ENCODE data around the gene C1QTNF8. TPM values are rescaled to one million over a fixed set of nuclear protein-coding genes. Genes with fewer than 3 reads are reported as not detected.

The C1QTNF8 gene
- total RNA-seq, 4 donors from 2014 or later: not detected

DNA sequence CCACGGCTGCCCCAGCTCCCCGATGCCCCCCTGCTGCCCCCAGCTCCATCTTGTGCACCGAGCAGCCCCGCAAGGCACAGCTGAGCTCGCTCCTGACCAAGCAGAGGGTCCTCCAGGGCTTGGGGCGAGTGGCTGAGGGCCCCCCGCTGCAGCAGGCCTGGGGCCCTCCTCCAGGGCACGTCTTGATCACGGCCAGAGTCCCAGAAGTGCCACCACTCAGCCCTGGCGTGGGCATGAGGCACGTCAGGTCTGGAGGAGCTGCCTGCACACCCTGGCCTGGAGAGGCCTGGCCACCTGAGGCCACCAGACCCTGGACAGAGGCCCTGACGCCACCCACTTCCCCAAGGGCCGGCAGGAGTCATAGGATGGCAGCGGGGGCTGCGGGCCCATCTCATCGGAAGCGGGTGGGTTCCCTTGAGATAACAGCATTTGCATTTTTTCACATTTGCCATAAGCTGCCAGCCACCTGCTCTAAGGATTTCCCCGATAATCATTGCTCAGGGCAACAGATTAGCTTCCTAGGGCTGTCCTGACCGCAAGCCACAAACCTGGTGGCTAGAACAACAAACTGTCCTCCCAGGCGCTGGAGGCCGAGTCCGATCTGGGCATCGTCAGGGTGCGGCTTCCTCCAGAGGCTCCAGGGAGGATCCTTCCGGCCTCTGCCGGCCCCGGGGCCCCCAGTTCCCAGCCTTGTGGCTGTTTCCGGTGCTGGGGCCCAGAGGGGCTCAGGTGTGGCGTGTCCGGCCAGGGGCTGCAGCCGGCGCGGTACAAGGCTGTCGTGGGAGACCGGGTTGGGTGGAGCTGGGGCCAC lies 23.9 kb upstream of the C1QTNF8 start:
- TF ChIP-seq CTCF (IDR thresholded peaks at IDR 0.05) (no peak), POLR2A (IDR thresholded peaks at IDR 0.05) (no peak)
- Histone ChIP-seq H3K27ac (no peak overlapping the region), H3K9me3 (no peaks in the 10 kb centered on the region), H3K27me3 (no peaks in the 10 kb centered on the region), H3K36me3 (no peaks in the 10 kb centered on the region), H3K4me1 (no peaks in the 10 kb centered on the region), H3K4me3 (no peak overlapping the region)
- intact Hi-C loops (cut with DNase I; ENCODE audit: low total_unique reads): no loop called here
- DNase-seq: no peak

- no peak for DNase-seq
- intact Hi-C loops (cut with DNase I; ENCODE audit: low total_unique reads): no loop called here
- H3K4me1 ChIP-seq: no peaks in the 10 kb centered on the region
- no peak overlapping the region for H3K4me3 ChIP-seq
- H3K27ac ChIP-seq: no peak overlapping the region
- no peaks in the 10 kb centered on the region for H3K9me3 ChIP-seq
- H3K36me3 ChIP-seq: no peaks in the 10 kb centered on the region
- no peak for TF ChIP-seq CTCF (IDR thresholded peaks at IDR 0.05)
- TF ChIP-seq POLR2A (IDR thresholded peaks at IDR 0.05): no peak
- H3K27me3 ChIP-seq: no peaks in the 10 kb centered on the region
Measured at GRCh38 chr16:1119129-1119528, 23.1 kb upstream of the C1QTNF8 start.

DNA sequence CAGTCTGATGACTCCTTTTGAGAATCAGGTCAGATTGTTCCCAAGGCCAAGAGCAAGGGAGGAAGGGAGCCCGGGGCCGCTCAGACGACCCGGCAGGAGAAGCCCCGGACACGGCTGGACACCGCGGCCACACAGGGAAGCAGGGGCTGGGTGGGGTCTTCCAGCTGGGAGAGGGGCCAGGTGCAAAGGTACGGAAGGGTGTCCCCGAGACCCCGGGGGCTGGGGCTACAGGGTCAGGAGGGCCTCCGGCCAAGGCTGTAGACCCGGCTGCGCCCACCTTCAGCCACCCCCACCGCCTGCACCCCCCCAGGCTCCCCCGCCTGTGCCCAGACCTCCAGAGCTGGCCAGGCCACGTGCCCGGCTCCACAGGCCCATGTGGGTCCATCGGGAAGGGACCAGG lies 21.9 kb upstream of the C1QTNF8 start:
- no peak for TF ChIP-seq CTCF (IDR thresholded peaks at IDR 0.05)
- TF ChIP-seq POLR2A (IDR thresholded peaks at IDR 0.05): no peak
- Histone ChIP-seq H3K27me3 (no peaks in the 10 kb centered on the region), H3K27ac (no peak overlapping the region), H3K9me3 (no peaks in the 10 kb centered on the region), H3K36me3 (no peaks in the 10 kb centered on the region), H3K4me3 (no peak overlapping the region), H3K4me1 (no peaks in the 10 kb centered on the region)
- DNase-seq: no peak
- intact Hi-C loops (cut with DNase I; ENCODE audit: low total_unique reads): no loop called here

GRCh38 chr16:1117176-1117900 lies 21.3 kb upstream of the C1QTNF8 start:
- Histone ChIP-seq H3K4me3 (no peak overlapping the region), H3K36me3 (no peaks in the 10 kb centered on the region), H3K27me3 (no peaks in the 10 kb centered on the region), H3K9me3 (no peaks in the 10 kb centered on the region), H3K4me1 (no peaks in the 10 kb centered on the region), H3K27ac (no peak overlapping the region)
- no peak for DNase-seq
- intact Hi-C loops (cut with DNase I; ENCODE audit: low total_unique reads): no loop called here
- TF ChIP-seq POLR2A (IDR thresholded peaks at IDR 0.05) (no peak), CTCF (IDR thresholded peaks at IDR 0.05) (no peak)

- intact Hi-C loops (cut with DNase I; ENCODE audit: low total_unique reads): no loop called here
- H3K27ac ChIP-seq: no peak overlapping the region
- no peak for DNase-seq
- no peak for TF ChIP-seq POLR2A (IDR thresholded peaks at IDR 0.05)
- TF ChIP-seq CTCF (IDR thresholded peaks at IDR 0.05): no peak
- no peaks in the 10 kb centered on the region for H3K27me3 ChIP-seq
- H3K9me3 ChIP-seq: no peaks in the 10 kb centered on the region
- H3K36me3 ChIP-seq: no peaks in the 10 kb centered on the region
- no peaks in the 10 kb centered on the region for H3K4me1 ChIP-seq
- no peak overlapping the region for H3K4me3 ChIP-seq
Measured at GRCh38 chr16:1116693-1117077, 20.6 kb upstream of the C1QTNF8 start.
